Natural killer cell (primary cell): ENCODE results near the gene MIEF1. TPM values are rescaled to one million over a fixed set of nuclear protein-coding genes. Genes with fewer than 3 reads are reported as not detected.
A peak's percentile ranks its signal among the peaks of the same experiment; 100 is the strongest.

Source experiments
- ATAC-seq, 3 donors: fragments of 150-1000 bp in 2 of 3; fragments of 200-7000 bp in 1 of 3; cut with Tn5 transposase; 1 replicate in 1 of 3; 2 replicates in 2 of 3; pipeline ENCODE4 v1.10.0; 2021; ENCODE audit warnings: mild to moderate bottlenecking in 2 of 3, moderate library complexity in 2 of 3
- DNase-seq, 2 donors: peaks; one replicate each; pipeline versions ENCODE4 v3.0.0 to v3.0.0-alpha.2; 2013 to 2021; ENCODE audit warnings: mixed read lengths in 1 of 2
- H3K27ac ChIP-seq: one replicate; pipeline ENCODE4 v1.5.1; 2013; ENCODE audit warnings: mild to moderate bottlenecking, low read length
- H3K27me3 ChIP-seq: one replicate; pipeline ENCODE4 v1.6.1; 2013; ENCODE audit warnings: low read length; ENCODE audit not compliant: control insufficient read depth, insufficient read depth
- H3K36me3 ChIP-seq: one replicate; pipeline ENCODE4 v1.6.1; 2013; ENCODE audit warnings: low read length; ENCODE audit not compliant: control insufficient read depth, insufficient read depth
- H3K4me1 ChIP-seq: one replicate; pipeline ENCODE4 v1.6.1; 2013; ENCODE audit warnings: low read length; ENCODE audit not compliant: control insufficient read depth, insufficient read depth
- H3K4me3 ChIP-seq: one replicate; pipeline ENCODE4 v1.5.1; 2013; ENCODE audit warnings: low read length
- H3K9me3 ChIP-seq: one replicate; pipeline ENCODE4 v1.6.1; 2013; ENCODE audit warnings: low read length; ENCODE audit not compliant: control insufficient read depth, insufficient read depth
- H3K27ac Mint-ChIP-seq, 2 donors: one replicate each; pipeline ENCODE4 v1.8.0; 2022; ENCODE audit warnings: mild to moderate bottlenecking in 2 of 2, mixed read lengths in 2 of 2, moderate library complexity in 1 of 2
- H3K27me3 Mint-ChIP-seq, 2 donors: one replicate each; pipeline ENCODE4 v1.8.0; 2022; ENCODE audit warnings: low read depth in 2 of 2, mixed read lengths in 2 of 2
- H3K36me3 Mint-ChIP-seq: one replicate; pipeline ENCODE4 v1.8.0; 2022; ENCODE audit warnings: mixed read lengths
- H3K4me1 Mint-ChIP-seq, 2 donors: one replicate each; pipeline ENCODE4 v1.8.0; 2022; ENCODE audit warnings: mixed read lengths in 2 of 2
- H3K4me3 Mint-ChIP-seq: one replicate; pipeline ENCODE4 v1.8.0; 2022; ENCODE audit warnings: mild to moderate bottlenecking, moderate library complexity, mixed read lengths
- H3K9me3 Mint-ChIP-seq, 2 donors: one replicate each; pipeline ENCODE4 v1.8.0; 2022; ENCODE audit warnings: mixed read lengths in 2 of 2
- WGBS: methylation state at CpG from one replicate; pipeline ENCODE4 v1.1.7; 2013; ENCODE audit warnings: missing lambda C conversion rate; ENCODE audit not compliant: insufficient coverage; 5-methylcytosine and 5-hydroxymethylcytosine counted together
- intact Hi-C: fragments of 100-400 bp; cut with micrococcal nuclease; formaldehyde crosslinking; loops from one replicate; pipeline ENCODE4 v1.14.2; 2022
- total RNA-seq, 4 donors: library from RNA; stranded (reverse); fragments of 120-200 nt in 1 of 4; gene quantifications; one replicate each; pipeline versions ENCODE4 v1.2.3 to v1.2.4, GENCODE V29; 2013 to 2022
- TF ChIP-seq, protein P1 (sequence below): fragments of 200-600 bp; IDR thresholded peaks from one replicate; pipeline ENCODE4 v1.8.0; 2022; ENCODE audit warnings: antibody characterized with exemption

Gene MIEF1
- total RNA-seq, 3 donors from 2014 or later (not counting 1 experiment from before 2014, with no cell fraction given): 16.1 to 27.6 (median 25.1) TPM

DNA sequence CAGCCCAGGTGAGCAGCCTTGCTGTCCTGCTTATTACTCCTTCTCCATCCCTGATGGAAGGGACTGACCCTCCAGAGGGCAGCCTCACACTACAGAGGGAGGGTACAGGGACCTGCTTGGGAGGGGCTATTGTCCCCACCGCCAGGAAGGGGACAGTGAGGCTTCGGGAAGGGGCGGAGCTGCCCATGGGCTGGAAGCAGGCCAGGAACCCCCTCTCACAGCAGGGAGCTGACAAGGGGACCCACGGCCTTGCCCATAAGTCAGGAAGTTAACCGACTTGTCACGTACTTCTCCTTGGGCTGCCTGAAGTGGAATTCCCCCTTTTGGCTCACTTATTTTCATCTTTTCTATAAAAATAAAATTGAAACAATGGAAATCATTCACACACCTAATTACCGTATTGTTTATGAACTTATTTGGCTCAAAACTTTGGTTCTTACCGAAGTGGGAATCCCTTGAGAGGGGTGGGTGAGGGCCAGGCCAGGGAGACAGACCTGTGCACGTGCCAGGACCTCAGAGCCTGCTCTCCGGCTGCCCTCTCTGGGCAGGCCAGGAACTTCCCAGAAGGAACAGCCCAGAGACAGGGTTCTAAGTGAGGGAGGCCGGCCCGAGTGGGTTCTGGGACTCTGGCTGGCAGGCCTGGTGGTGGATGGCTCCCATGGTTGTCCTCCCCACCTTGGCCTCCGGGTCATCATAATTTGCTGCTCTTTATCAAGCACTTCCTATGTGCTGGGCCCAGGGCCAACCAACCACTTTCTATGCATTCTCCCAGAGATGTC, 39.5 kb upstream of the MIEF1 start:
- intact Hi-C loops: no loop called here

DNA sequence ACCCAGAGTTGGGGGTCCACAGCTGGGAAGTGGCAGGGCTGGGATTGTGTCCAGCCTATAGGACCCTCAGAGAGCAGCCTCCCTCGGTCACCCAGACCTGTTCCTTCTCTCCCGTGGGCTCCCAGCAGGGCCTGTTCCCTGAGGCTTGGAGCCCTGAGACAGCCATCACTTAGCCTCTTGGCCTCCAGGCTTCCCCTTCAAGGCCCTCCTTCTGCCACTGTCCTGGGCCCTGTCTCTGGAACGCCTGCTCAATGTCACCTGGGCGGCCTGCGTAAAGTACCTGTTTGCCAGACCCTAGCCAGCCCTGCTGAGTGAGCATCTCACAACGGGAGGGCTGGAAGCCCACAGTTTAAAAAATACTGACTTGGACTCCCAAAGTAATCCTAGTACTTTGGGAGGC, 38.8 kb upstream of the MIEF1 start:
- peaks cover 7% of the 10 kb centered on the region for H3K27me3 ChIP-seq
- Mint-ChIP-seq H3K27ac (no peak overlapping the region), H3K9me3 (no peaks in the 10 kb centered on the region), H3K36me3 (no peaks in the 10 kb centered on the region), H3K27me3 (peaks cover 13 to 28% of the 10 kb centered on the region in 2 donors), H3K4me3 (no peak overlapping the region), H3K4me1 (peaks cover under 1 to 5% of the 10 kb centered on the region in 2 donors)
- 92% methylated on average over 6 of the region's 6 CpGs for WGBS
- no peak overlapping the region for H3K4me3 ChIP-seq
- intact Hi-C loops: no loop called here
- ATAC-seq (no peak), DNase-seq (no peak)
- H3K4me1 ChIP-seq: peaks cover 16% of the 10 kb centered on the region
- TF ChIP-seq, protein P1, sequence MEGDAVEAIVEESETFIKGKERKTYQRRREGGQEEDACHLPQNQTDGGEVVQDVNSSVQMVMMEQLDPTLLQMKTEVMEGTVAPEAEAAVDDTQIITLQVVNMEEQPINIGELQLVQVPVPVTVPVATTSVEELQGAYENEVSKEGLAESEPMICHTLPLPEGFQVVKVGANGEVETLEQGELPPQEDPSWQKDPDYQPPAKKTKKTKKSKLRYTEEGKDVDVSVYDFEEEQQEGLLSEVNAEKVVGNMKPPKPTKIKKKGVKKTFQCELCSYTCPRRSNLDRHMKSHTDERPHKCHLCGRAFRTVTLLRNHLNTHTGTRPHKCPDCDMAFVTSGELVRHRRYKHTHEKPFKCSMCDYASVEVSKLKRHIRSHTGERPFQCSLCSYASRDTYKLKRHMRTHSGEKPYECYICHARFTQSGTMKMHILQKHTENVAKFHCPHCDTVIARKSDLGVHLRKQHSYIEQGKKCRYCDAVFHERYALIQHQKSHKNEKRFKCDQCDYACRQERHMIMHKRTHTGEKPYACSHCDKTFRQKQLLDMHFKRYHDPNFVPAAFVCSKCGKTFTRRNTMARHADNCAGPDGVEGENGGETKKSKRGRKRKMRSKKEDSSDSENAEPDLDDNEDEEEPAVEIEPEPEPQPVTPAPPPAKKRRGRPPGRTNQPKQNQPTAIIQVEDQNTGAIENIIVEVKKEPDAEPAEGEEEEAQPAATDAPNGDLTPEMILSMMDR: no peak
- no peak overlapping the region for H3K27ac ChIP-seq
- H3K9me3 ChIP-seq: no peaks in the 10 kb centered on the region
- H3K36me3 ChIP-seq: no peaks in the 10 kb centered on the region

More for the DNA sequence above, 39.5 kb upstream of the MIEF1 start:
- Mint-ChIP-seq H3K36me3 (no peaks in the 10 kb centered on the region), H3K27ac (no peak overlapping the region), H3K9me3 (no peaks in the 10 kb centered on the region), H3K4me1 (peaks cover 4 to 9% of the 10 kb centered on the region in 2 donors), H3K4me3 (no peak overlapping the region), H3K27me3 (peaks cover 17 to 32% of the 10 kb centered on the region in 2 donors)
- ATAC-seq: no peak
- DNase-seq: no peak
- Histone ChIP-seq H3K4me3 (no peak overlapping the region), H3K9me3 (no peaks in the 10 kb centered on the region), H3K4me1 (peaks cover 21% of the 10 kb centered on the region), H3K36me3 (no peaks in the 10 kb centered on the region), H3K27ac (peak overlapping the region; percentile 31), H3K27me3 (peaks cover 10% of the 10 kb centered on the region)
- TF ChIP-seq, protein P1: no peak
- 51% methylated on average over 13 of the region's 13 CpGs for WGBS

DNA sequence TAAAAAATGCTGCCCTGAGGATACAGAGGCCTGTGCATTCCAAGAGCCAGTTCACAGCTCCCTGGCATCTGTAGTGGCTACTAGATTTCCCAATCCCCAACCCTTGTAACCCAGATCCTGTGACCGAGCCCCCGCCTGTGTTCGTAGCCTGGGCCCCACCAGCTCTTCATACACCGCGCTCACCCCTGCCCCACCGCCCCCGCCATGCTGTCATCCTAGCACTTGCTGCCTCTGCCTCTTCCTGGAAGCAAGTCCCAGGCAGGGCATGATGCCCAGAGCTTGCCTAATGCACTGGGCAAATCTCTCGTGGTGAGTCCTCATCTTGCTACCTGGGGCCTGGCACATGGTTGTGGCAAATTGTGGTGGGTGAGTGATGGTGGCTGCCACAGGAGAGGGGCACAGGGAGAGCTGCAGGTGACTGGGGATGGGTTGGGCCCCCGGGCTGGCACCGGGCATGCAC, 38.1 kb upstream of the MIEF1 start:
- Histone ChIP-seq H3K36me3 (no peaks in the 10 kb centered on the region), H3K27me3 (peaks cover under 1% of the 10 kb centered on the region), H3K4me1 (peaks cover 17% of the 10 kb centered on the region), H3K27ac (no peak overlapping the region), H3K9me3 (no peaks in the 10 kb centered on the region), H3K4me3 (no peak overlapping the region)
- H3K4me3 Mint-ChIP-seq: no peak overlapping the region
- H3K9me3 Mint-ChIP-seq: no peaks in the 10 kb centered on the region
- 83% methylated on average over 10 of the region's 10 CpGs for WGBS
- TF ChIP-seq, protein P1: no peak
- H3K27ac Mint-ChIP-seq: no peak overlapping the region
- no peak for ATAC-seq
- no peaks in the 10 kb centered on the region for H3K36me3 Mint-ChIP-seq
- H3K4me1 Mint-ChIP-seq: no peaks in the 10 kb centered on the region
- no peak for DNase-seq
- H3K27me3 Mint-ChIP-seq: peaks cover 8 to 23% of the 10 kb centered on the region in 2 donors
- intact Hi-C loops: no loop called here
